HL-60 (cell line): ENCODE data around the gene ISG15.
"Not testable (repeated sequence)": the region's sequence is repeated elsewhere in the genome, so short reads cannot be mapped to it uniquely, and the experiment has no call there.

ENCODE experiments used
- CTCF ChIP-seq: IDR thresholded peaks from one replicate; pipeline ENCODE4 v1.5.1; 2011; ENCODE audit warnings: low read length, control low read depth, inconsistent platforms; ENCODE audit not compliant: insufficient read depth
- POLR2AphosphoS5 ChIP-seq: IDR thresholded peaks from 2 replicates; pipeline ENCODE4 v1.6.1; 2012; ENCODE audit warnings: low read depth
- REST ChIP-seq: IDR thresholded peaks from 2 replicates; pipeline ENCODE4 v1.6.1; 2012; ENCODE audit warnings: low read depth; ENCODE audit not compliant: insufficient replicate concordance
- SPI1 ChIP-seq: IDR thresholded peaks from 2 replicates; pipeline ENCODE4 v1.6.1; 2012; ENCODE audit warnings: low read depth, mild to moderate bottlenecking, borderline replicate concordance

GRCh38 chr1:991275-991674 is 22.0 kb upstream of the ISG15 start:
- TF ChIP-seq CTCF, POLR2AphosphoS5, REST, SPI1: not testable (repeated sequence)
